ENCODE results near the gene S1PR3. TPM values are rescaled to one million over a fixed set of nuclear protein-coding genes. Genes with fewer than 3 reads are reported as not detected.

Gene S1PR3
- total RNA-seq, 1 experiment from 2014 or later = 2.8 TPM

- no TSS peak for BruUV-seq (replicated peaks)
- no peak for DNase-seq (ENCODE audit: unreplicated experiment)
- Mint-ChIP-seq H3K27me3 (ENCODE audit: insufficient read depth, unreplicated experiment) (no peaks in the 10 kb centered on the region), H3K36me3 (ENCODE audit: insufficient read depth, unreplicated experiment) (no peaks in the 10 kb centered on the region), H3K4me3 (ENCODE audit: unreplicated experiment) (no peak overlapping the region), H3K9me3 (ENCODE audit: unreplicated experiment) (no peaks in the 10 kb centered on the region), H3K4me1 (ENCODE audit: insufficient read depth, unreplicated experiment) (peaks cover 11% of the 10 kb centered on the region), H3K27ac (ENCODE audit: low read depth, unreplicated experiment) (peak overlapping the region; percentile 66)
- TF ChIP-seq, protein P1, sequence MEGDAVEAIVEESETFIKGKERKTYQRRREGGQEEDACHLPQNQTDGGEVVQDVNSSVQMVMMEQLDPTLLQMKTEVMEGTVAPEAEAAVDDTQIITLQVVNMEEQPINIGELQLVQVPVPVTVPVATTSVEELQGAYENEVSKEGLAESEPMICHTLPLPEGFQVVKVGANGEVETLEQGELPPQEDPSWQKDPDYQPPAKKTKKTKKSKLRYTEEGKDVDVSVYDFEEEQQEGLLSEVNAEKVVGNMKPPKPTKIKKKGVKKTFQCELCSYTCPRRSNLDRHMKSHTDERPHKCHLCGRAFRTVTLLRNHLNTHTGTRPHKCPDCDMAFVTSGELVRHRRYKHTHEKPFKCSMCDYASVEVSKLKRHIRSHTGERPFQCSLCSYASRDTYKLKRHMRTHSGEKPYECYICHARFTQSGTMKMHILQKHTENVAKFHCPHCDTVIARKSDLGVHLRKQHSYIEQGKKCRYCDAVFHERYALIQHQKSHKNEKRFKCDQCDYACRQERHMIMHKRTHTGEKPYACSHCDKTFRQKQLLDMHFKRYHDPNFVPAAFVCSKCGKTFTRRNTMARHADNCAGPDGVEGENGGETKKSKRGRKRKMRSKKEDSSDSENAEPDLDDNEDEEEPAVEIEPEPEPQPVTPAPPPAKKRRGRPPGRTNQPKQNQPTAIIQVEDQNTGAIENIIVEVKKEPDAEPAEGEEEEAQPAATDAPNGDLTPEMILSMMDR (IDR thresholded peaks at IDR 0.05; ENCODE audit: unreplicated experiment) = no peak
- intact Hi-C loops (cut with micrococcal nuclease) = no loop called here
- POLR2A ChIA-PET = no interaction called here
- CTCF ChIA-PET = interaction anchor here (0.8 to 1.1 kb wide), 2 partner anchors 8 to 14 kb away, joined by 3 read pairs; no protein-coding TSS in a partner anchor
Observed at GRCh38 chr9:89022902-89023301, 31.6 kb downstream of the S1PR3 start.

DNA sequence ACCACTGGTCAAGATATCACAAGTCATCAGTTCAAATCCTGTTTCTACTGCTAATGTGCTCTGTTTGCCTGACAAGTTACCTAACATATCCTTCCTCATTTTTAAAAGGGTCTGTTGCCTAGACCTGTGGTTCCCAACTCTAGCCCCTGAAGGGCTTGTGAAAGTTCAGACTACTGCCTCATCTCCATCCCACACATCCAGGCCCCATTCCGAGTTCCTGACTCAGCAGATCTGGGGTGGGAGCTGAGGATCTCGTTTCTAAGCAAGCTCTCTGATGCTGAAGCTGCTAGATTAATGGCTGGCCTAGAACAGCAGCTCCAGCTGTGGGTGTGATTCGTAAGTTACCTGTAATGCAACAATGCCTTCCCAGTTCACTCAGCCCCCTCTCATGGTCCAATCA, 32.5 kb downstream of the S1PR3 start:
- CTCF ChIA-PET = no interaction called here
- no peaks in the 10 kb centered on the region for H3K9me3 Mint-ChIP-seq (ENCODE audit: unreplicated experiment)
- H3K4me1 Mint-ChIP-seq (ENCODE audit: insufficient read depth, unreplicated experiment) = peaks cover 11% of the 10 kb centered on the region
- BruUV-seq (replicated peaks) = no TSS peak
- H3K27me3 Mint-ChIP-seq (ENCODE audit: insufficient read depth, unreplicated experiment) = no peaks in the 10 kb centered on the region
- no peak for DNase-seq (ENCODE audit: unreplicated experiment)
- POLR2A ChIA-PET = no interaction called here
- H3K4me3 Mint-ChIP-seq (ENCODE audit: unreplicated experiment) = no peak overlapping the region
- H3K36me3 Mint-ChIP-seq (ENCODE audit: insufficient read depth, unreplicated experiment) = no peaks in the 10 kb centered on the region
- TF ChIP-seq, protein P1 (IDR thresholded peaks at IDR 0.05; ENCODE audit: unreplicated experiment) = no peak
- intact Hi-C loops (cut with micrococcal nuclease) = no loop called here
- H3K27ac Mint-ChIP-seq (ENCODE audit: low read depth, unreplicated experiment) = no peak overlapping the region

DNA sequence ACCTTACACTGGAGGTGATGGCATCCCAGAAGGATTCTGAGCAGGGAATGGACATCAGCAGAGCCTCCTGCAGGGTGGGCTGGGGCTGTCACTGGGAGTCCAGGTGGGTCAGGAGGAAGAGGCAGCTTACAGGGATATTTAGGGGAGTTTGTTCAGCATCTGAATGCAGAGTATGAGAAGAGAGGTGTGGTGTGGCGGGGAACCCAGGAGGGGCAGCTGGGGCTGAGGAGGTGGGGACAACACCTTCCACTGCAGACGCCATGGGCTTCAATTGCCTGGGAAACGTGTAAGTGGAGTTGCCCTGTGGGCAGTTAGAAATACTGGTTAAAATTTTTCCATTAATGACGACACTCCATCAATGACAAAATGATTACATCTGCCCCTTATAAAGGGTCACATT, 33.5 kb downstream of the S1PR3 start:
- Mint-ChIP-seq H3K4me1 (ENCODE audit: insufficient read depth, unreplicated experiment) (peaks cover 11% of the 10 kb centered on the region), H3K9me3 (ENCODE audit: unreplicated experiment) (no peaks in the 10 kb centered on the region), H3K27ac (ENCODE audit: low read depth, unreplicated experiment) (no peak overlapping the region), H3K36me3 (ENCODE audit: insufficient read depth, unreplicated experiment) (no peaks in the 10 kb centered on the region), H3K4me3 (ENCODE audit: unreplicated experiment) (no peak overlapping the region), H3K27me3 (ENCODE audit: insufficient read depth, unreplicated experiment) (no peaks in the 10 kb centered on the region)
- TF ChIP-seq, protein P1 (IDR thresholded peaks at IDR 0.05; ENCODE audit: unreplicated experiment) = no peak
- no TSS peak for BruUV-seq (replicated peaks)
- ChIA-PET CTCF (interaction anchor here (0.5 kb wide), 1 partner anchor 142 kb away, joined by 3 read pairs; no protein-coding TSS in a partner anchor), POLR2A (no interaction called here)
- DNase-seq (ENCODE audit: unreplicated experiment) = no peak
- intact Hi-C loops (cut with micrococcal nuclease) = no loop called here

- intact Hi-C loops (cut with micrococcal nuclease) = no loop called here
- Mint-ChIP-seq H3K27ac (ENCODE audit: low read depth, unreplicated experiment) (no peak overlapping the region), H3K36me3 (ENCODE audit: insufficient read depth, unreplicated experiment) (no peaks in the 10 kb centered on the region), H3K27me3 (ENCODE audit: insufficient read depth, unreplicated experiment) (no peaks in the 10 kb centered on the region), H3K4me3 (ENCODE audit: unreplicated experiment) (no peak overlapping the region), H3K9me3 (ENCODE audit: unreplicated experiment) (no peaks in the 10 kb centered on the region), H3K4me1 (ENCODE audit: insufficient read depth, unreplicated experiment) (peaks cover 11% of the 10 kb centered on the region)
- no peak for DNase-seq (ENCODE audit: unreplicated experiment)
- ChIA-PET CTCF (no interaction called here), POLR2A (no interaction called here)
- TF ChIP-seq, protein P1 (IDR thresholded peaks at IDR 0.05; ENCODE audit: unreplicated experiment) = no peak
- BruUV-seq (replicated peaks) = no TSS peak
Observed at GRCh38 chr9:89025553-89025952, 34.3 kb downstream of the S1PR3 start.

Measured in MCF 10A (cell line).